ENCODE results near the gene CCDC57. TPM values are rescaled to one million over a fixed set of nuclear protein-coding genes. Genes with fewer than 3 reads are reported as not detected.

CCDC57 gene
- total RNA-seq, 1 donor from 2014 or later: 18.6 TPM

Other genes starting within 250 kb of the CCDC57 start
- gene ASPSCR1, start 235.2 kb downstream of the CCDC57 start, total RNA-seq: 11.1 TPM
- gene CENPX, start 190.0 kb downstream of the CCDC57 start, total RNA-seq: 29.2 TPM
- gene LRRC45, start 189.5 kb downstream of the CCDC57 start, total RNA-seq: 14.2 TPM
- 76.0 TPM for gene RAC3, start 181.2 kb downstream of the CCDC57 start, total RNA-seq
- gene DCXR, start 175.1 kb downstream of the CCDC57 start, total RNA-seq: 18.1 TPM
- gene RFNG, start 161.0 kb downstream of the CCDC57 start, total RNA-seq: 14.5 TPM
- gene GPS1, start 160.9 kb downstream of the CCDC57 start, total RNA-seq: 64.4 TPM
- 21.4 TPM for gene DUS1L, start 147.0 kb downstream of the CCDC57 start, total RNA-seq
- gene FASN, start 114.6 kb downstream of the CCDC57 start, total RNA-seq: 84.1 TPM
- 4.2 TPM for gene SLC16A3, start 16.2 kb upstream of the CCDC57 start, total RNA-seq
- gene CSNK1D, start 60.9 kb upstream of the CCDC57 start, total RNA-seq: 23.9 TPM
- gene CD7, start 104.8 kb upstream of the CCDC57 start, total RNA-seq: not detected
- gene SECTM1, start 120.9 kb upstream of the CCDC57 start, total RNA-seq: 0.78 TPM
- not detected for gene TEX19, start 146.4 kb upstream of the CCDC57 start, total RNA-seq
- not detected for gene UTS2R, start 158.9 kb upstream of the CCDC57 start, total RNA-seq
- 20.6 TPM for gene HEXD, start 205.5 kb upstream of the CCDC57 start, total RNA-seq
- 9.4 TPM for gene OGFOD3, start 205.7 kb upstream of the CCDC57 start, total RNA-seq
- gene CYBC1, start 237.9 kb upstream of the CCDC57 start, total RNA-seq: 22.9 TPM
- 38.1 TPM for gene NARF, start 245.9 kb upstream of the CCDC57 start, total RNA-seq